Hair follicular keratinocyte (primary cell): ENCODE measurements around the gene PRPF31. TPM values are rescaled to one million over a fixed set of nuclear protein-coding genes. Genes with fewer than 3 reads are reported as not detected.

Source experiments
- total RNA-seq: library from RNA; depleted of rRNA; stranded (reverse); fragments of >200 nt; gene quantifications from 2 replicates; pipeline ENCODE4 v1.2.3, GENCODE V29; 2015

PRPF31 gene
- total RNA-seq, result 44.2 and 74.0 TPM in 2 replicates

GRCh38 chr19:54115109-54116063, at the start of gene PRPF31, which contains the start of gene TFPT:
PRPF31 (plus strand) TSS chr19:54115754; CDS start chr19:54118279, 2,525 bp downstream.
TFPT (minus strand) TSS chr19:54115657; CDS start chr19:54115269, 388 bp downstream.

DNA sequence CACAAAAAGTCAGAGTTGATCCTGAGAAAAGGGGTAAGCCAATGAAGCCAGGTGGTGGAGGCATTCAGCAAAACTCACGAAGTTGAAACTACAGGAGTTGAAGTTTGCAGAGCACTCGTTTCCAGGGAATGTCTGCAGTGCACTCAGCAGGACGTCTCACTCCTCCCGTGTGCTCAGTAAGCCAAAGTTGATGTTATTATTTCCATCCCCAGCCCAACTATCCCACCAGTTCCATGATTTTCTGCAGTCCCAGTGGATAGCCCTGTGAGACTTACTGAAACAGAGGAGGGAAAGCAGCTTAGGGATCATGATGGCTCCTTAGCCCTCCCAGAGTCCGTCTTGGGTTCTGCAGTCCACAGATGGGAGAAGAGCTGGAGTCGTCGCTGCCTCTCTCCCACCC, 34.5 kb upstream of the PRPF31 start, which contains the start of gene TARM1:
Gene TARM1, minus strand, starts transcription at position 334 of the 400 bp plus-strand sequence. Its CDS starts 25 bp downstream, at position 309.

DNA sequence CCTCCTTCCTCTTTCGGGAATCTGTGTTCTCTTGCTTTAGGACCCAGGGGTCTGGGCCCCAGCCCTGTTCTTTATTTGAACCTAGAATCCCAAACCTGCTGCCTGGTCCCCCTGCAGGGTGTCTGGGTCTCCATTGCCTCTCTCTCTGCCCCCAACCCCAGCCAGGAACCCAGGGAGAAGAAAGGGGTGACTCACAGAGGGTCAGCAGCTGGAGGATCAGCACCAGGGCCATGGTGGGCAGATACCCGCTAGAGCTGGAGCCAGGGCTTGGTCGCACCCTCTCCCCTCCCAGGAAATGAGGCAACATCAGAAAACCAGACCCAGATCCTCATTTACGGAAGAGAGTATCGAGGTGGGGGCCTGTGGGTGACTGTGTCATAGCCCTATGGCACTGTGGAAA, 15.0 kb upstream of the PRPF31 start, which contains the start of gene OSCAR:
Gene OSCAR, minus strand, starts transcription at position 243 of the 400 bp plus-strand sequence. Its CDS starts 11 bp downstream, at position 232.

DNA sequence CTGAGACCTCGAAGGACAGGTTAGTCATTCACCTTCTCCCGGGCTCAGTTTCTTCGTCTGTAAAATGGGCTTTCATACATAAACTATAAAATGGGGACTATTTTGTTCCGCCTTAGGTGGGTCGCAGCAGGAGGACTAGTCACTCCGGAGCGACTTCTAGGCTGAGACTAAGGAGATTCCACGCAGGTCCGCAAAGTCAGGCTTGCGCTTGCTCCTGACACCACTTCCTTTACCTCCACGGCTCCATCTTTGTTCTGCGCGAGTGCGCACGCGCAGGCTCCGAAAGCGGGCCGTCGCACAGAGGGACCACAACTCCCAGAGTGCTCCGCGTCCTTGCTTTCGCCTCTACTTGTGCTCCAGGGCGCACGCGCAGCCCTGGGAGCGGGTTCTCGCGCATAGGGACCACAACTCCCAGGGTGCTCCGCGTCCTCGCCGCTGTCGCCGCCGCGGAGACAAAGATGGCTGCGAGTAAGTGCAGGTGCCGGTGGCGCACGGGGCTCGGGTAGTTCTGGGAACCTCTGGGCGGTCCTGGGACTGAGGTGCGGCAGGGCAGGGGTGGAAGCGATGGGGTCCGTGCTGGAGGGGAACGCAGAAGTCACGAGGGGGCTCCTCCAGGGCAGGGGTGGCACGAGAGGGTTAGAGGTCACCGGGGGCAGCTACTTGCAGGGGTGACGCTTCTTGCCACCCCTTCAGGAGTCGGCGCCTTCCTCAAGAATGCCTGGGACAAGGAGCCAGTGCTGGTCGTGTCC, 13.0 kb upstream of the PRPF31 start, which contains the start of gene NDUFA3:
Gene NDUFA3, plus strand, starts transcription at position 435 of the 749 bp plus-strand sequence. Its CDS starts 24 bp downstream, at position 459.

GRCh38 chr19:54137699-54138488, 22.3 kb downstream of the PRPF31 start, which contains the start of gene CNOT3:
CNOT3 (plus strand) TSS chr19:54137762; CDS start chr19:54142979, 5,217 bp downstream.

DNA sequence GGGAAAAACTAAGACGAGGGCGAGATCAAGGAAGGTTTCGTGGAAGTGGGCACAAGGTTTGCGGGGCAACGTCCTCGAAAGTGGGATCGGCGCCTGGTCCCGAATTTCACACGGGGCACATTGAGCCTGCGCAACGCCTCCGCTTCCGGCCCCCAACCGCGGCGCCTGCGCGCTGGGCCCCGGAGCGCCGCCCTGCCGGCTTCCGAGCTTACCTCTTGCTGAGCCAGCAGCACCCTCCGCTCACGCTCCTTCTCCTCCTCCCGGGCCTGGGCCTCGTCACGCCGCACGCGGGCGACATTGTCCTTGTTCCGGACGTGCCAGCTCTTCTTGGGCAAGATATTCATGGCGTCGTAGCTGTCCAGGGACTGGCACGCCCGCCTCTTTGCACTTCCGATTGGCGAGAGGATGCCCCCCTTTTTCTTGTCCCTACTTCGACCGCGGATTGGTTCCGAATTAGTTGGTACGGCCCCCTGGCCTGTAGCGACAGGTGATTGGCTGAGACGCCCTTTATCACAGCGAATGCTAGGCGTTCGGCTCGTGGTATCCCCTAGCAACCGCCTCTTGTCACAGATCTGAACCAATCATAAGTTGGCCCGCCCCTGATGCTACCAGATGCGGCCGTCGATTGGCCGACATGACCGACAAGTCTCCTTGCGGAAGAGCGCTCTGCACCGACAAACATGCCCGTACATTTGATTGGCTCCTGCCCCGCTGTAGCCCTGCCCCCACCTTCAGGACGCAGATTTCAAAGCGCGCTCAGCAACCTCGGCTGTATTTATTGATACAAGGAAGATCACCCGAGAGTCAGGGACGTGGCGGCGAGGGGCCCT, 44.0 kb downstream of the PRPF31 start, which contains the start of gene LENG1:
Gene LENG1, minus strand, starts transcription at position 370 of the 830 bp plus-strand sequence. Its CDS starts 26 bp downstream, at position 344.

DNA sequence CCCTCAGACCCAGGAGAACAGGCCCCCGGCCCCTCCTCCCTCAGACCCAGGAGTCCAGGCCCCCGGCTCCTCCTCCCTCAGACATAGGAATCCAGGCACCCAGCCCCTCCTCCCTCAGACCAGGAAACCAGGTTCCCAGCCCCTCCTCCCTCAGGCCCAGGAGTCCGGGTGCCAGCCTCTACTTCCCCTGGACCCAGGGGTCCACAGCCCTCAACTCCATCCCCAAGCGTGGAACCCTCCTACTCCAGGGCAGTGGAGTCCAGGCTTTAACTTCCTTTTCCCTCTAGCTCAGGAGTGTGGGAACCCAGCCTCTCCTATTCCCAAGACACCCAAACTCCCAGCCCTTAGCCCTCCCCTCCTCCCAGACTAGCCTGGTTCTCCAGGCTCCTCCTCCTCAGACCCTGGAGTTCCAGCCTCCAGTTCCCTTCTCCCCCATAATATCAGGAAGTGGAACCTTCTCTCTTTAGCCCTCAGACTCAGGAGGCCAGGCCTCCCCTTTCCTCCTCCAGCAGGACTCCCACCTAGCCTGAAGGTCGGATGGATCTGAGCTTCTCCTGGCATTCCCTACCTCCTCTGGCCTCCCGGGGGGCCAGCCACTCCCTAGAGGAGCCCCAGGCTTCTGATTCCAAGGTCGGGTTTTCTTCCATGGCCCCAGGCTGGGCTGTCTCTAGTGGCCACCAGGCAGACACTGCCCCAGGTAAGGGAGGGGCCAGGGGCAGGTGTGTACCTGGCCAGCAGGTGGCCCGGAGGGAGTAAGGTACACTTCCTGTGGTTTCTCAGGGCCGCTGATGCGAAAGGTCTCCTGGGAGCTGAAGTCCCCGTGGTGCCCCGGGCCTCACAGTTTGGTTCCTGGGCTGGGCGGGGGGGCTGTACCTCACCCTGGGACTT, 57.2 kb downstream of the PRPF31 start, which contains the start of gene TMC4:
Gene TMC4, minus strand, starts transcription at position 690 of the 888 bp plus-strand sequence. Its CDS starts 43 bp downstream, at position 647.

Other genes starting within 250 kb of the PRPF31 start
- 23.2 and 29.8 TPM in 2 replicates for gene MYADM, start 247.9 kb upstream of the PRPF31 start, total RNA-seq
- not detected in 2 replicates for gene PRKCG, start 233.6 kb upstream of the PRPF31 start, total RNA-seq
- gene CACNG7, start 206.5 kb upstream of the PRPF31 start, total RNA-seq, result not detected in 2 replicates
- gene CACNG8, start 152.8 kb upstream of the PRPF31 start, total RNA-seq, result not detected in 2 replicates
- gene CACNG6, start 124.1 kb upstream of the PRPF31 start, total RNA-seq, result not detected in 2 replicates
- gene VSTM1, start 51.9 kb upstream of the PRPF31 start, total RNA-seq, result not detected in 2 replicates
- gene TARM1, start 34.4 kb upstream of the PRPF31 start, total RNA-seq, result not detected in 2 replicates
- gene OSCAR, start 15.0 kb upstream of the PRPF31 start, total RNA-seq, result 0.70 and 1.7 TPM in 2 replicates
- gene NDUFA3, start 12.9 kb upstream of the PRPF31 start, total RNA-seq, result 25.6 and 48.0 TPM in 2 replicates
- gene TFPT, start 97 bp upstream of the PRPF31 start, total RNA-seq, result 9.0 and 18.6 TPM in 2 replicates
- 12.9 and 18.3 TPM in 2 replicates for gene CNOT3, start 22.0 kb downstream of the PRPF31 start, total RNA-seq
- 7.2 and 8.3 TPM in 2 replicates for gene LENG1, start 44.0 kb downstream of the PRPF31 start, total RNA-seq
- gene TMC4, start 57.4 kb downstream of the PRPF31 start, total RNA-seq, result 6.6 and 22.6 TPM in 2 replicates
- 73.7 and 97.3 TPM in 2 replicates for gene MBOAT7, start 73.8 kb downstream of the PRPF31 start, total RNA-seq
- 140 and 179 TPM in 2 replicates for gene TSEN34, start 75.6 kb downstream of the PRPF31 start, total RNA-seq
- gene RPS9, start 85.1 kb downstream of the PRPF31 start, total RNA-seq, result 2,479 and 2,533 TPM in 2 replicates
- gene LILRB3, start 107.3 kb downstream of the PRPF31 start, total RNA-seq, result not detected in 2 replicates
- gene LILRA6, start 127.0 kb downstream of the PRPF31 start, total RNA-seq, result not detected in 2 replicates
- gene LILRB5, start 141.5 kb downstream of the PRPF31 start, total RNA-seq, result not detected in 2 replicates
- gene LILRB2, start 165.4 kb downstream of the PRPF31 start, total RNA-seq, result not detected in 2 replicates
- gene LILRA5, start 197.4 kb downstream of the PRPF31 start, total RNA-seq, result not detected in 2 replicates
- not detected in 2 replicates for gene LILRA4, start 223.4 kb downstream of the PRPF31 start, total RNA-seq
- not detected in 2 replicates for gene LAIR1, start 249.2 kb downstream of the PRPF31 start, total RNA-seq